Cardiac muscle cell (in vitro differentiated cells and primary cell): ENCODE results near the gene FAM72A. TPM values are rescaled to one million over a fixed set of nuclear protein-coding genes. Genes with fewer than 3 reads are reported as not detected.
"Not testable (repeated sequence)": the region's sequence is repeated elsewhere in the genome, so short reads cannot be mapped to it uniquely, and the experiment has no call there.

Source experiments
- DNase-seq, 2 donors: peaks; one replicate each; pipeline versions ENCODE4 v3.0.0 to v3.0.0-alpha.2; 2010 to 2017; ENCODE audit warnings: low read depth in 1 of 2, low spot score in 1 of 2
- H3K27ac ChIP-seq: fragments of 200-600 bp; sonication (generic); 2 replicates; pipeline ENCODE4 v1.5.1; 2016
- H3K27me3 ChIP-seq: fragments of 200-600 bp; sonication (generic); 2 replicates; pipeline ENCODE4 v1.6.0; 2016; ENCODE audit warnings: control low read depth
- H3K36me3 ChIP-seq: fragments of 200-600 bp; sonication (generic); 2 replicates; pipeline ENCODE4 v1.5.1; 2016; ENCODE audit warnings: control low read depth
- H3K4me1 ChIP-seq: fragments of 200-600 bp; sonication (generic); 2 replicates; pipeline ENCODE4 v1.8.1; 2017; ENCODE audit warnings: low read depth, mild to moderate bottlenecking, mixed run types
- H3K4me3 ChIP-seq: fragments of 200-600 bp; sonication (generic); 2 replicates; pipeline ENCODE4 v1.5.1; 2016; ENCODE audit warnings: mild to moderate bottlenecking
- H3K9me3 ChIP-seq: fragments of 200-600 bp; sonication (generic); 2 replicates; pipeline ENCODE4 v1.5.1; 2017; ENCODE audit warnings: low read depth, mild to moderate bottlenecking, control low read depth
- CTCF ChIP-seq: IDR thresholded peaks from 2 replicates; pipeline ENCODE4 v1.5.1; 2012; ENCODE audit warnings: low read depth, mild to moderate bottlenecking, low read length
- polyA plus RNA-seq: library from polyadenylated mRNA; unstranded; fragments of >200 nt; fragmentation: Nextera tagmentation; extraction: Ambion mirVana; gene quantifications from 2 replicates; pipeline ENCODE4 v1.2.1, GENCODE V29; 2016
- total RNA-seq: library from RNA; depleted of rRNA; stranded (reverse); fragments of >200 nt; gene quantifications from 2 replicates; pipeline ENCODE4 v1.2.3, GENCODE V29; 2016

The FAM72A gene
- total and polyA plus RNA-seq, 2 experiments from 2014 or later = 3.4 to 9.6 TPM

GRCh38 chr1:206174182-206174868, 28.3 kb downstream of the FAM72A start:
- H3K27me3 ChIP-seq, H3K4me3 ChIP-seq, H3K4me1 ChIP-seq, H3K36me3 ChIP-seq, H3K9me3 ChIP-seq, H3K27ac ChIP-seq: not testable (repeated sequence)
- peak; percentile 26 for TF ChIP-seq CTCF
- peak; percentile 3 to 38 for DNase-seq

GRCh38 chr1:206173110-206173719, 29.4 kb downstream of the FAM72A start:
- H3K4me3 ChIP-seq, H3K36me3 ChIP-seq, H3K27ac ChIP-seq, H3K9me3 ChIP-seq, H3K4me1 ChIP-seq, DNase-seq, H3K27me3 ChIP-seq: not testable (repeated sequence)

- not testable (repeated sequence) for H3K9me3 ChIP-seq, H3K27me3 ChIP-seq, H3K4me3 ChIP-seq, H3K36me3 ChIP-seq, H3K27ac ChIP-seq, H3K4me1 ChIP-seq
- DNase-seq = peak in 1 of 2 donors; percentile 81
Observed at GRCh38 chr1:206169794-206170193, 32.8 kb downstream of the FAM72A start.

- H3K4me1 ChIP-seq, H3K9me3 ChIP-seq, H3K36me3 ChIP-seq, H3K4me3 ChIP-seq, H3K27me3 ChIP-seq, DNase-seq, H3K27ac ChIP-seq: not testable (repeated sequence)
Observed at GRCh38 chr1:206167350-206168029, 35.1 kb downstream of the FAM72A start.

- no peaks in the 10 kb centered on the region for H3K9me3 ChIP-seq
- H3K27ac ChIP-seq = no peak overlapping the region
- no peak overlapping the region for H3K4me3 ChIP-seq
- no peaks in the 10 kb centered on the region for H3K4me1 ChIP-seq
- no peak for TF ChIP-seq CTCF
- H3K27me3 ChIP-seq = no peaks in the 10 kb centered on the region
- no peaks in the 10 kb centered on the region for H3K36me3 ChIP-seq
- no peak for DNase-seq
Observed at GRCh38 chr1:206145771-206146290, 56.8 kb downstream of the FAM72A start.

- Histone ChIP-seq H3K4me3 (no peak overlapping the region), H3K36me3 (no peaks in the 10 kb centered on the region), H3K9me3 (no peaks in the 10 kb centered on the region), H3K27me3 (no peaks in the 10 kb centered on the region), H3K4me1 (no peaks in the 10 kb centered on the region), H3K27ac (no peak overlapping the region)
- no peak for TF ChIP-seq CTCF
- DNase-seq = no peak
Observed at GRCh38 chr1:206144605-206145004, 58.0 kb downstream of the FAM72A start.

GRCh38 chr1:206143537-206144172, 59.0 kb downstream of the FAM72A start:
- no peak for DNase-seq
- Histone ChIP-seq H3K36me3 (no peaks in the 10 kb centered on the region), H3K4me1 (no peaks in the 10 kb centered on the region), H3K27ac (no peak overlapping the region), H3K27me3 (no peaks in the 10 kb centered on the region), H3K4me3 (no peak overlapping the region), H3K9me3 (no peaks in the 10 kb centered on the region)
- TF ChIP-seq CTCF = no peak
